Suppressor macrophage treated with lipopolysaccharide for 4 hours (primary cell): ENCODE results near the gene ENTPD8.
A peak's percentile ranks its signal among the peaks of the same experiment; 100 is the strongest.

Experiments used
- DNase-seq: peaks from one replicate; pipeline ENCODE4 v3.0.0-alpha.2; 2020

Gene ENTPD8, protein sequence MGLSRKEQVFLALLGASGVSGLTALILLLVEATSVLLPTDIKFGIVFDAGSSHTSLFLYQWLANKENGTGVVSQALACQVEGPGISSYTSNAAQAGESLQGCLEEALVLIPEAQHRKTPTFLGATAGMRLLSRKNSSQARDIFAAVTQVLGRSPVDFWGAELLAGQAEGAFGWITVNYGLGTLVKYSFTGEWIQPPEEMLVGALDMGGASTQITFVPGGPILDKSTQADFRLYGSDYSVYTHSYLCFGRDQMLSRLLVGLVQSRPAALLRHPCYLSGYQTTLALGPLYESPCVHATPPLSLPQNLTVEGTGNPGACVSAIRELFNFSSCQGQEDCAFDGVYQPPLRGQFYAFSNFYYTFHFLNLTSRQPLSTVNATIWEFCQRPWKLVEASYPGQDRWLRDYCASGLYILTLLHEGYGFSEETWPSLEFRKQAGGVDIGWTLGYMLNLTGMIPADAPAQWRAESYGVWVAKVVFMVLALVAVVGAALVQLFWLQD

DNA sequence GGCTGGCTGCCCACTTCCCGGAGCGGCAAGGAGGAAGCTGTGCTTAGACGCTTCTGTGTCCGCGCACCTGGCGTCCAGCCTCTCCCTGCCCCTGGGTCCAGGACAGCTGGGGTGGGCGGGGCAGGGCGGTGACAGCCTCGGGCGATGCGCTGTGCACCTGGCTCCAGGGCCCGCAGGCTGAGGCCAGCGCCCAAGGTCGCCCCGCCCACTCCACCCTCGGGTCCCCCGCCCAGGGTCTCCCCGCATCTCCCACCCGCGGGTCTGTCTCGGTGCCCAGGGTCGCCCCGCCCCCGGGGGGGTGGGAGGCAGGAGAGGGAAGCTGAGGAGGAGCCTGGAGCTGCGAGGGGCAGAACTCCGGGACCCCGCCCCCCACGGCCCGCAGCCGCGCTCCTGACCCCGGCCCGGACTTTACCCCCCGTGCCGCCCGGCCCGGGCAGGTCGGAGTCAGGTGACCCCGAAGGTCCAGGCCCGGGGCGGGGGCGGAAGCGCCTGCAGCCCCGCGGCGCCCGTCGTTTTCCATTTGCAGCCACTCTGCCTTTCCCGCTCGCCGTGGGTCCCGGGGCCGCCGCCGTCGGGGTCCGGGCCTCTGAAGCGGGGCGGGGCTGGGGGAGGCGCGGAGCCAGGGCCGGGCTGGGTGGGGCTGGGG, at the start of gene ENTPD8:
Gene ENTPD8, minus strand, starts transcription at position 69 of the 646 bp plus-strand sequence. CDS start 3,072 bp downstream, outside the sequence.
- DNase-seq: no peak

DNA sequence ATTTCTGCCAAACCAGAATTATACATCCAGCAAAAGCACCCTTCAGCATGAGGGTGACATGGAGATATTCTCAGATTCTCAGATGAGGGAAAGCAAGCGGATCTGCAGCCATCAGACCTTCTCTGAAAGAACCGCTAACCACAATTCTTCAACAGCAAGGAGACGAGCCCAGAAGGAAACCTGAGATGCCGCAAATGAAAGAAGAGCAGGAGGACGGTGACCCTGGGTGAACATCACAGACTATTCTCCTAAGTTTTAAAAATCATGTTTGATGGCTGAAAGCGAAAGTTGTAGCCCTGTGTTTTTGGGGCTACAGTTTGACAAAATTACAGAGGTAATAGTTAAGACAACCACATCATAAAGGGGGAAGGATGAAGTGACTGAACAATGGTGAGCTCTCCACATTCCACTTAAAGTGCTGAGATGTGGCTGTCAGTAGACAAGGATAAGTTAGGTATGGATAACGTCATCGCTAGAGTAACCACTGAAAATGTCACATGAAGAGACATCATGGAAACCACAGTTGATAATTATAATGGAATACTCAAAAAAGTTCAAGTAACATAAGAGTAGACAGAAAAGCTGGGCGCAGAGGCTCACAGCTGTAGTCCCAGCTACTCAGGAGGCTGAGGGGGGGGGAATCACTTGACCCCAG, 49.5 kb upstream of the ENTPD8 start:
- DNase-seq: no peak

DNA sequence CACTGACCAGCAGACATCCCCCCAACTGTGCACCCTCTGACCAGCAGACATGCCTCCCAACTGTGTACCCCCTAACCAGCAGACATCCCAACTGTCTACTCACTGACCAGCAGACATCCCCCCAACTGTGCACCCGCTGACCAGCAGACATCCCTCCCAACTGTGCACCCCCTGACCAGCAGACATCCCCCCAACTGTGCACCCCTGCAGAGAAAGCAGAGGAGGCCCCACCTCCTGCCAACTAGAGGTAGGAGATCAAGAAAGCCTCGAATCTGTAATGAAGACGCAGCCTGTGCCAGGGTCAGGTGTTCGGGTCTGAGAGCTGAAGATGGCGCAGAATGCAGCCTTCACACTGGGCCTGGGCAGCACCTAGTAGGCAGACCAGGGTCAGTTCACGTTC, 47.7 kb upstream of the ENTPD8 start:
- no peak for DNase-seq

DNA sequence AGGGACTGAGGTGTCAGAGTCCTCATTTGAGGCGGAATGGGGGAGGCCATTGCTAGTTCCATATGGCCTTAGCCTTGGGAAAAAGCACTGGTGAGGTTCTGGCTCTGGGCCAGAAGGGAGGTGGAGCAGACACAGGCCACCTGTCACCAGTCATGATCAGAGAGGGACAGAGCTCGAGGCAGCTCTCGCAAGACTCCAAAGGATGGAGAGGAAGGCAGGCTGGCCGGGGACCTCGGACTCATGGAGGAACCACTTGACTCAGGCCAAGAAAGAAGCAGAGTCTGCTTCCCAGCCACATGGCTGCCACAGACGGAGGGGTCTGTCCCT, 47.1 kb upstream of the ENTPD8 start:
- DNase-seq: no peak

DNA sequence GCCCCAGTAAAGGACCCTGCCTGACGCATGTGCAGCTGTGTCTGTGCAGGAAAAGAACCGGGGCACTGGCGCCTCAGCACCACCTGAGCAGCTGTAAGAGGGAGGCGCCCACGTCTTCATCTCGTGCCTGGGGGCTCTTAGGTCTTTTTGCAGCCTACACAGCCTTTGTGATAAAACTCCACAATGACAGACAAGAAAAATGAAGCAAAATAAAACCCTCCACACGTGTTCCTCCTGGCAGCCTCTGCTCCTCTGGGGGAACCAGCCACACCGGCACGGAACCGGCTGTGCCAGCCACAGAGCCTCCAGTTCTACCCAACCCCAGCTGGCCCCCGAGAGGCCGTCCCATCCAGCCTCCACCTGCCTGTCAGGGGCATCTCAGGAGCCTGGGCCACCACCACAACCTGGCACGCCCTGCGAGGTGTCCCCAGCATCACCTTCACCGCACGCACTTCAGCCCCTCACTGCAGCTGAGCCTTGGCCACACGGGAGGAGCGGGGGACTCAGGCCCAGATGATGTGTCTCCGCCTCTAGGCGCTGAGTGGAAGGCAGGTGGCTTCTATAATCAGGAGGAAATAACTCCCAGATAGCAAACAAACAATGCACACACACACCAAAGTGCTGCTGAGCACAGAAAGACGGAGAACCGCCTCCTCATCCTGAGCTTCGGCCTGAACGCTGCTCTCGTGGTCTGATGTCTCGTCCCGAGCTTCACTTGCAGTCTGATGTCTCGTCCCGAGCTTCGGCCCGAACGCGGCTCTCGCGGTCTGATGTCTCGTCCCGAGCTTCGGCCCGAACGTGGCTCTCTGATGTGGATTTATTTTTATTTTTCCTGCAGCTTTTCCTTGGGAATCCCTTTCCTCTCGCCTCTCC, 46.5 kb upstream of the ENTPD8 start:
- no peak for DNase-seq

DNA sequence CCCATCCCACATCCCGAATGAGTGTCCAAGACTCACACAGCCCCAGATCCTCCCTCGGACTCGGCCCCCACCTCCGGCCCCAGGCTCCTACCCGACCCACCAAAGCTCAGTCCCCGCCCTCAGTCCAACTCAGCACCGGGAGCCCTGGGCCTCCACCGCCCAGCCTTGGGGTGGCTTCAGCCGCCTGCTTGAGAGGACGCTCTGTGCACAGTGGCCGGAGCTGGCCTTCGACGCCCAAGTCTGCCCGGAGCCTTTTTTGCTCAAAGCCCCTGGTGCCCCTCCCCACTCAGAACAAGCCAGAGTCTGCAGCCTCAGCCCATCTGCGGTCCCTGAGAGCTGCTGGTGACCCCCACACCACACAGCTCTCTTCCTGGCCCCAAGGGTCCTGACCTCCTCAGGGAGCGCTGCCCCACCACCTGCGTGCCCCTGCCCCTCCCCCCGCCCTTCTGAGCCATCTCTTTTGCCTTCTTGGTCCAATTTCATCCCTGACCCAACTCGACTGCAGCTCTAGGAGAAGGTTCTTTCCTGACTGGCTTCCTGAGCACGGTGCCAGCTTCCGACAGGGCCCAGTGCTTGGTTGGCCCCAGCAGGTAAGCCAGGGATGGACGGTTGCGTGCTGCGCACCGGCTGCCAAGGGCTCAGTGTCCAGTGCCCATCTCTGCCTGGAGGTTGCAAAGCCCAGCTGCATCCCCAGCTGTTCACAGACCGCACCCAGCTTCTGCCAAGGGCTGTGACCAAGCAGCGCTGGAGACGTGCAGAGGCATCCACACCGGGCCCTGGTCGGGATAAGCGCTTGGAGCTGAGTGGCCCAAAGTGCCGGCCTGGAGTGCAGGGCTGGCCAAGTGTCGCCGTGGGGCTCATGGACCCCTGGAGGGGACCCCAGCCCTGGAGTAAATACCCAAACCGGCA, 45.6 kb upstream of the ENTPD8 start:
- DNase-seq: no peak

DNA sequence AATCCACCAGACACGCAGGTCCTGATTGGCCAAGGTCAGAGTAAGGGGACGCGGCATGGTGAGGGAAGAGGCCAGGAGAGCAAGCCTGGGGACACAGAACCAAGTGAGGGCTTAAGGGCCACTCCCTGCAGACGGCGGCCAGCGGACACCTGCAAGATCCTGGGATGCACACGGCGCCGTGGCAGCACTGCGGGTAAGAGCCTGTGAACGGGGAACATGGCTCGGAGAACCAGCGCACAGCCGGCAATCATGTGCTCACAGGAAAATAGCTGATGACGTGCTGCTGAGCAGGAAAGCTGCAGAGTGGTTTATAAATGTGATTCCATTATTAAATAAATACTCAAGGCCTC, 45.0 kb upstream of the ENTPD8 start:
- no peak for DNase-seq

DNA sequence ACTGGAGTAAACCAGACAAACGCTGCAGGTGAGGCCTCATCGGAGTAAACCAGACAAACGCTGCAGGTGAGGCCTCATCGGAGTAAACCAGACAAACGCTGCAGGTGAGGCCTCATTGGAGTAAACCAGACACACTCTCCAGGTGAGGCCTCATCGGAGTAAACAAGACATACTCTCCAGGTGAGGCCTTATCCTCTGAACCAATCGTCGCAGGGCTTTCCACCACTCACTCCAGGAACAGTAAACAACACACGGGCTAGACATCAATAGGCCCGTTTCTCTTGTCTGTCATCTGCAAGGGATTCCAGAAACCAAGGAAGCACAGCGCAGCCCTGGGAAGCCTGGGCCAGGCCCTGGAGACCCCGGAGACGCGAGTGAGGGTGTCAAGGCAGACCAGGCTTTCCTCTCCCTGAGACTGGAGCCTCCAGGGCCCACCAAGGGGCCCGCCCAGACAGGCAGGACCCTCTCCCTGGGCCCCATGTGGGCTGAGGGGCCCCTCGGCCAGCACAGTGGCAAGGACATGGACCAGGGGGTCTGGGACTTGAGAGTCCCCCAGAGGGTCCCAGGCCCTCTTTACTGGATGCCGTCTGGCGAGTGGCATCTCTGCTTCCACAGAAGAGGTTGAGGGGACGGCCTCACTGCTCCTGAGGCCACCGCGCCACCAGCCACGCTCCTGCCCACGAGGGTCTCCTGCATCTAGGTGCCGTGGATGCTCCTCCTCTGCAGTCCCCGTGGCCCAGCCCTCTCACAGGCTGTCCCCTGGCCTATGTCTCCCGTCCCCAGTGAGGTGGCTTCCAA, 44.4 kb upstream of the ENTPD8 start:
- no peak for DNase-seq

DNA sequence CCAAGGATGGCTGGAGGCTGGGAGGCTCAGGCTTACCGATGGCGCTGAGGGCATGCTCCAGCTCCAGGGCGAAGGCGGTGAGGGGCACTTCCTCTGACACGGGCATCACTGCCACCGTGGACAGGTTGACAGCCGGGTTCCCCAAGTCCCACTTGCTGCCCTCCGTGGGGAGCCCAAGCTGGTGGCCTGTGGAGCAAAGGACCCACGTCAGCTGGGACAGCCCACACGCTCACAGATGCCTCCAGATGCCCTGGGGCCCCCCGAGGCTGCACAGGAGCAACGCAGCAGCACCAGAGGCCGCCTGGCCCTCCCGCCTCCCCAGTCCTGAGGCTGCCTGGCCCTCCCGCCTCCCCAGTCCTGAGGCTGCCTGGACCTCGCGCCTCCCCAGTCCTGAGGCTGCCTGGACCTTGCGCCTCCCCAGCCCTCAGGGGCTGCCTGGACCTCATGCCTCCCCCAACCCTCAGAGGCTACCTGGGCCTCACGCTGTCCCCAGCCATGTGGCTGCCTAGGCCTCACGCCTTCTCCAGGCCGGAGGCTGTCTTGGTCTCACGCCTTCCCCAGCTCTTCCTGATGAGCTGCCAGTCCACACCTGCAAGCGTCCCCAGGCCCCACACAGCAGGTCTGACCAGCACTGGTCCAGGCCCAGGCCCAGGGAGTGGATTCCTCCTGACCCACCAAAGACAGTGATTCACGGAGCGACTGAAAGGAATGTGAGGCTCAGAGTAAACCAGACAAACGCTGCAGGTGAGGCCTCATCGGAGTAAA, 43.6 kb upstream of the ENTPD8 start:
- no peak for DNase-seq

DNA sequence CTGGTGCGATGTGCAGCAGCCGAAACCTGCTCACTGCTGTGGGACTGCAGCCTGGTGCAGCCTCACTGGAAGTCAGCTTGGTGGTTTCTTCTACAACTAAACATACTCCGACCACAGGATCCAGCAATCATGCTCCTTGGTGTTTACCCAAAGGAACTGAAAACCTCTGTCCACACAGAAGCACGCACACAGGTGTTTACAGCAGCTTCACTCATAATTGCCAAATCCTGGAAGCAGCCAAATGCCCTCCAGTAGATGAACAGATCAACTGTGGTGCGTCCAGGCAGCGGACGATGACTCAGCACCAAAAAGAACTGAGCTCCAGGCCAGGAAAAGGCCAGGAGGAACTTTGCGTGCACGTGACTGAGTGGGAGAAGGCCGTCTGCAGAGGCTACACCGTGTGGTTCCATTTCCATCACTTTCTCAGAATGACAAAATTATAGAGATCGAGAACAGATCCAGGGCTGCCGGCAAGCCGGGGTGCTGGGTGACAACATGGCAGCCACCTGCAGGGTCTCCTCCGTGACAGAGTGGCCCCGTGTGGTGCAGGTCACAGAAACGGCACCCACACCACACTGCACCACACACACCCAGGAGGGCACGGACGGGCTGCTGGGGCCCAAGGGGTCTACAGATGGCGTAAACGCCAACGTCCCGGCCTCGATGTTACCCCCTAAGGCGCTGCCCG, 41.1 kb upstream of the ENTPD8 start:
- peak; percentile 83 for DNase-seq

DNA sequence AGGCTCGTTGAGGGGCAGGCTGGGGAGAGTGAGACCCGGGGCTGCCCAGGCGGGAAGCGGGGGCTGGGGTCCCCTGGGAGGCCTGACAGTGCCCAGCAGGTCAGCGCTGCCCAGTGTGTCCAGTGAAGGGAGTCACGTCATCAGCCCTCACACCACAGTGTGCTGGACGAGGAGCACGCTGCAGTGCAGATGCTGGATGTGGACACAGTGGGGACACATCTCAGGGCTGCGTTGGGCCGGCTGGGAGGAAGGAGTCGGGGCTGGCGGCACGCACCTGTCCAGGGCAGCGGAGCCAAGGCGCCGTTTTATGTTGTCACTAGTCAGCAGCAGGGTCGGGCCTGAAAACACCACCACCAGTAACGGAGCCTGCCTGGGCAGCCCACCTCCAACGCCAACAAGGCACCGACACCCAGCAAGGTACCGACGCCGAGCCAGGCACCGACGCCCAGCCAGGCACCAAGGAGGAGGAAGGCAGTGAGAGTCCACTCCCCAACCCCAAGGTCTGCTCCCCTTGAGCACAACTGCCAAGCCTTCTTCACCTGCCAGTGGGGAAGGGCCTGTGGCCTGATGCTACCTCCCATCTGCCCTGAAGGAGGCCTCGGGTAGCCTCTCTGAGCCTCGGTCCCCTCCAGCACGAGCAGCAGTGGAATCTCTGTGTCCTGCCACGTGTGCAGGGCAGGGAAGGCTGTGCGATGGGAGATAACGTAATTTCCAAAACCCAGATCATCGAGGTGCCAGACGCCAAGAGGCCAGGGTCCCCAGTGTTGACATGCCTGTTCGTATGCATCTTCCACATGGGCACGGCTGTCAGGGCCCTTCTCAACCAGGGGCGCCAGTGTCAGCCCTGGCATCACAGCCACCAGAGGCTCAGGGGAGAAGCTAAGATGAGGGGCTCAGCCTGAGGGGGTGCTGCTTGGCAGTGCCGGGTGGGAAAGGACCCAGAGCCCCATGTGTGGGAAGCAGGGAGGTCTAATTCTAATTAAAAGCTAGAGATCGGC, 39.8 kb upstream of the ENTPD8 start:
- no peak for DNase-seq

DNA sequence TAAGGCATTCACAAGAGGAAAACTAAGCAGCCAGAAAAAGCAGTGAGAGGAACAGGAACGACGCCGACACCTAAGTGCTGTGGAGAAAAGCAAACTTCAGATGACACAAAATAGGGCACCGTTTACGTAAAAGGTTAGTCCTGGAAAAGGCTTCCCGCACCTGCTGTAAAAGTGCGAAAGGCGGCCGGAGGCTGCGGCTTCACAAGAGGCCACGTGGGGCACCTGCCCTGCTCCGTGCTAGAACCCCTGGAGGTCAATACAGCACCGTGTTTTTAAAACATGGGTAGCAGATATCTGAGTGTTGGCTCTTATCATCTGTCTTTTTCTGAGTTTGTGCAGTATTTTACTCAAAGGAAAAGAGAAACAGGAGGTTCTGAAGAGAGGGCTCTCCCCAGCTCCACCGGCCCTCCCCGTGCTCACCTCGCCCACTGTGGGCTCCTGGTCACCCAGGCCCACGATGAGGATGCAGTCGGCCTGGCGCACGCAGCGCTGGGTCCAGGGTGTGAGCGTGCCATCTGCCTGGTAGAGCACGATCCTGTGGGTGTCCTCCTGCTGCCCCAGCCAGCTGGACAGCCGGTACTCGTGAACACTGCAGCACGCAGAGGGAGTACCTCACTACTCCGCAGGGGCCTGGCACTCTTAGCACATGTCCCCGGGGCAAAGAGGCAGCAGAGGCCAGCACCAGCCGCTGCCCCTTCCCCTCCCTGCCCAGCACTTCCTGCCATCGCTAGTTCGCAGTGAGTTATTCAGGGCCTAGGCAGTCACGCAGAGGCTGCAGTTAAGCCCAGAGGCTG, 38.9 kb upstream of the ENTPD8 start:
- no peak for DNase-seq

DNA sequence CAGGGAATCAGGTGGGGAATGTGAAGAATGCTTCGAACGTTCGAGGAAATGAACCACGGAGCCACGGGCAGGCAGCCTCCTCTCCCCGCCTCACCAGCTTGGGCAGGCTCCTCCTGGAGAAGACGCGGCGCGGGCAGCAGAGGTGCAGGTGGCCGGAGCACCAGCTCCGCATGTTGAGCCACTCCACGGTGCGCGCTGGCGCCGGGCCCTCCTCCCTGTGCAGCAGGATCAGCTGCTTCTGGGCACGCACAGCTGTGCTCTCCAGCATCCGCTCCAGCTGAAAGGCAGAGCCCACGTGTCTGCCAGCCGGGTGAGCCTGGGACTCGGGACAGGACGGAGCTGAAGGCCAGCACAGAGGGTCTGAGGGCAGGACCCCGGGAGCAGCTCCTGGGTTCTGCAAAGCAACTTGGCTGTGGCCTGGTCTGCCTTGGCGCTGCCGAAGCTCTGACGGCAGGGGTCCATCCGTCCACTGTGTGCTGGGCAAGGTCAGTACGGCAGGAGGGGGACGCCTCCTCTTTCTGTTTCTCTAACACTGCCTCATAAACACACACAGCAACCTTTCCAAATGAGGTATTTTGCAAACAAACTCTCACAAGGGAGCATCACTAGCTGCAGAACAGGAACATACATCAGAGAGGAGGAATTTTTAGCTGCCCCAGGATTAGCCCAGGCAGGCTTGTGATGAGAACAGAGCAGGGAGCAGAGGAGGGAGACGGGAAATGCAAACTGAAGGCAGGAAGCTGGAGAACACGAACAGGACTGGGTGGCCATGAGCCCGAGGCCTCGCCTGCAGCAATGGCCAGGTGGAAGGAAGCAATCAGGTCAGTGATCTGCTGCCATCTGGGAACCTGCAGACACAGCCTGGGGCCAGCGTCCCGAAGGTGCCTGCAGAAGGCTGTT, 38.1 kb upstream of the ENTPD8 start:
- DNase-seq: no peak

DNA sequence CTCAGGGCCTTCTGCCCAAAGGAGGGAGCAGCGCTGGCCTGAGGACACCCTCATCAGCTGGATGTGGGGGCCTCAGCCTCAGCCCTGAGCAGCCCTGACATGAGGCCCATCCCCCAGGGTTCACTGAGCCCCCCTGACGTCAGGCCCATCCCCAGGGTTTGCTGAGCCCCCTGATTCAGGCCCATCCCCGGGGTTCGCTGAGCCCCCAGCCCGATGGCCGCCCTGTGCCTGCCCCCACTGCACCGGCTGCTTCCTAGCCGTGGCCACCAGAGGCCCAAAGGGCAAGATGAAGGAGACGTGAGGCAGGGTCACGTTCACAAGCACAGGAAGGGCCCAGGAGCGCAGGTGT, 37.4 kb upstream of the ENTPD8 start:
- no peak for DNase-seq

DNA sequence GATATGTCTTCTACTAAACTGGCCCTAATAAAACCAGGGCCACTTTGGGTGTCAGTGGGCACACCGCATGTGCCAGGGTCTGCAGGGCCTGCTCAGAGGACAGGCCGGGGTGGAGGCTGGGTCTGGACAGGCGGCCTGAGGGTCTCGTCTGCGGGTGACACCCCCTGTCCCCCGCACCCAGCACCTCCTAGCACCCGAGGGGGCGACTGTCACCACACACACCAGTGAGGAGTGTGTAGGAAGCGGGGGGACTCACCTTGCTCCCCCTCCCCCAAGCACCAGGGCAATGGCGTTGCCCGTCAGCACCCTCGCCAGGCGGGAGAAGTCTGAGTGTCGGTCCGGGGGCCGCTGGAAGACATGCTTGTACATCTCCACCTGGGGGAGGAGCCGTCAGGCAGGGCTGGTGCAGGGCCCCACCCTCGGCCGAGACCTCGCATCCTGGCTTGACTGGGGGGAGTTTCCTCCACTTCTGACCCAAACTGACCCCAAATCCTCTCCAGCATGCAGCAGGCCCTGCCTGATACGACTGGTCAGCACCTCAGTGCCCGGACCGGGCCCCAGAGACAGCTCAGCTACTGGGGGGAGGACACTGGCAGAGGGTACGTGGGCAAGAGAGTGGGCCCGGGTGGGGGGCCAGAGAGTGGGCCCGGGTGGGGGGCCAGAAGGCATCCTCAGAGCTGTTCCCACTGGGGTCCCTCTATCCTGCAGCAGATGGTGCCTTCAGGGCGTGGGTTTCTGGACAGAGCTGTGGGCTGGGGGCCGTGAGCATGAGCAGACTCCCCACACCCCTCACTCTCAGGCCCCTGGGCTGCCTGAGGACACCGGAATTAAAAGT, 36.8 kb upstream of the ENTPD8 start:
- no peak for DNase-seq

DNA sequence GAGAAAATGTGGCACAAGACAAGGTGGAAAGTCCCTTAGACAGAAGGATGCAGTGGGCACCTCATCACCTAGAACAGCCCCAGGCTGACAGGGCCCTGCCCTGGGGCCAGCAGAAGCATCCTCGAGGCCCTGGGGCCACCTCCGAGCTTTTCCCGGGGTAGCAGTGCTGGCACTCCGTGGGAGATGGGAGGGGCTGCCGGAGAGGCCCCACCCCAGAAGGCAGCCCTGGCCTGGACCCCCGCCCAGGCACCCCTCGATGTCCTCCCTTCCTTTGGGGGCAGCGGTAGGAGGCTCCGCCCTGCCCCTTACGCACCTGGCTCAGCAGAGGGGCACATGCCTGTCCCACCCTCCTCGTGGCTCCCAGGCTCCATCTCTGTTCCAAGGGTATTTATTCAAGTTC, 35.7 kb upstream of the ENTPD8 start:
- DNase-seq: no peak
